ENCODE results near the gene ZCCHC9.

The ZCCHC9 gene

DNA sequence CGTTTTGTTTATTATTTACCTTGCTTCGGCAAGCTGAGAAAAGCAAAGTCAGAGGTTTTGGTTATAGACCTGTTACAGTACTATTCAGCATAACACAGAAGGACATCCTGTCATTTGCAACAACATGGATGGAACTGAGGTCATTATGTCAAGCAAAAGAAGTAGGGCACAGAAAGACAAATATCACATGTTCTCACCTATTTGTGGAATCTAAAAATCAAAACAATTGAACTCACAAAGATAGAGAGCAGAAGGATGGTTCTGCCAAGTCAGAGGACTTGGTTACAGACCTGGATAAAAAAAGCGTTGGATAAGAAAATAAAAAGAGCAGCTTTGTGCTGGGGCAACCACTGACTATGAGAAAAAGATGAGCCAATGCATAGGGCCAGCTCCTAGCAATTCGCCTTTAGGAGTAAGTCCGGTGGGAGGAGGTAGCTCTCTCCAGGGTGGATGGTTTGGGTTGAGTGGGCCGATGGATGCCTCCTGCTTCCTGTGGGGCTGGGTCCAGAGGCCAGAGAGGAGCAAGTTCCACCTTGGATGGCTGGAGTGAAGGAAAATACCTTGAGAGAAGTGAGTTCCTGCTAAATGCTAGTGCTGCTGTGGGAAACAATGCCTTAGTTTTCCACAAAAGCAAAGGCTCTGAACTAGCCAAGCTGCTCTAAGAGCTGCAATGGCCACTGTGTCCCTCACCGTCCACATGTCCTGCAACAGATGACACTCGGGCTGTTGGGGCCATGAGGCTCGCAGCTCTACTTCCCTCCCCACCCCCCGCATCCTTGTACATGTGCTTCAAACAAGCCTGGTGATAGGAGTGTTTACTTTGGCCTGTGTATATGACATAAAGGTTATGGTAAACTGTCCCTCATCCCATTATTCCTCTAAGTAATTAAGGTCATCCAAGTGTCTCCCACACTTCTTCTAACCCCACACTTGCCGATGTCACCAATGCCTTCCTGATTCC, 54.2 kb downstream of the ZCCHC9 start:
- no peak for DNase-seq

- peak; percentile 7 for DNase-seq
Measured at GRCh38 chr5:81359108-81359507, 57.7 kb downstream of the ZCCHC9 start.

- no peak for DNase-seq
Measured at GRCh38 chr5:81359881-81360280, 58.5 kb downstream of the ZCCHC9 start.

- DNase-seq, result no peak
Measured at GRCh38 chr5:81360640-81361039, 59.3 kb downstream of the ZCCHC9 start.

DNA sequence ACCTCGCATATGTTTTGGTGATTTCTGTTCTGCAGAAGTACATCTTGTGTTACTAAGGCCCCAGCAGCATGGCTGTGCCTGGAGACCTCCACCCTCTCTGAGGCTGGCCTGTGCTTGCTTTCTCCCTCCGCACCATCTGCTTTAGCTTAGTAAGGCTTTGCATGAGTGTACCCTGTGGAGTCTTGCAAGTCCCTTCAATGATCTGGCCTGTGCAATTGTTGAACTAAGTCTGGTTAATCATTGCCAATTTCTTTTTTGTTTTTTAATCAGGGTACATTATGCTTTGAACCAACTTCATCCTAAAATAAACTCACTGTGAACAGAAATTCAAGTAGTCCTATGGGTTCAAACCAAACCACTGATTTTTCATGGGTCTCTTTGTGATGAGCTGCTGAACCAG, 60.2 kb downstream of the ZCCHC9 start:
- peak; percentile 9 for DNase-seq
